ENCODE results near the gene TPPP2.

TPPP2 gene

DNA sequence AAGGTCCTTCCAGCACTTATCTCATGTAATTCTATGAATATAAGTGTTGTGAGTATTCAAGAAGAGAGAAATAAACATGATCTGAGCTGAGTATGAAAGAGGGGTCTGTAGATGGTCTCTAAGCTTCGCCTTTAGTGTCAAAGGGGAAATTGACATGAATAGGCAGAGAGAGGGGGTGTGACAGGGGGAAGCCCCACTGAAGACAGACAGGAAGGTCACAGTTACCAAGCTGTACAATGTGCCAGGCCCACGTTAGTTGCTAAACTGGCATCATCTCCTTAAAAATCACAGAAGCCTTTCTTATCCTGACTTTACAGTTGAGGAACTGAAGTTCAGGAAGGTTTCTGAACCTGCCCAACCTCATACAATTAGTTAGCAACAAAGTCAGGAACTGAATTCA, 47.7 kb downstream of the TPPP2 start:
- DNase-seq (ENCODE audit: low spot score) = no peak

DNA sequence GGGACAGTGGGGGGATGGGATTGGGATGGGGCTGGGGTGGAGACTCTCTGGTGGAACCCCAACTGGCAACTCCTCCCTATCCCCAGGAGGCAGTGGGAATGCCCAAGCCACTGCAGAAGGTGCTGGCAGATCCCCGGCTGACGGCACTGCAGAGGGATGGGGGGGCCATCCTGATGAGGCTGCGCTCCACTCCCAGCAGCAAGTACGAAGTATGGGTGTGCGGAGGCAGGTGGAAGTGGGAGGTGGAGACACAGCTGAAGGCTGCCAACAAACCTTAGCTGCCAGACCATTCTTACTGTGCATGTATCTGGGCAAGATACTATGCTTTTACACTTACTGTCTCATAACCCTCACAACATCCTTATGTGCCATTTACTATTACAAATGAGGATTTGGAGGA, 48.3 kb downstream of the TPPP2 start:
- DNase-seq (ENCODE audit: low spot score) = no peak

DNA sequence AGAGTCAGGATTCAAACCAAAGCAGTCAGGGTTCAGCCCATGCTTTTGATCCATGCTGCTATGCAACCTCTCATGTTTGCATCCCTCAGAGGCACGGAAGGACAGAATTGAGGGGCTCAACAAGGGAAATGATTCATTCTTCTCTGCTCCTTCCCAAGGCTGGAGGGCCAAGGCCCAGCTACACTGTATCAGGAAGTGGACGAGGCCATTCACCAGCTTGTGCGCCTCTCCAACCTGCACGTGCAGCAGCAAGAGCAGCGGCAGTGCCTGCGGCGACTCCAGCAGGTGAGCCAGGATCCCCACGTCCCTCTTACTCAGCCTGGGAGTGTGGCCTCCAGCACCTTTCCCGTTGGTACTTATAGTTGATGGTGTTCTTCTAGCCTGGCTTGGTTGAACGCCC, 48.7 kb downstream of the TPPP2 start:
- no peak for DNase-seq (ENCODE audit: low spot score)

DNA sequence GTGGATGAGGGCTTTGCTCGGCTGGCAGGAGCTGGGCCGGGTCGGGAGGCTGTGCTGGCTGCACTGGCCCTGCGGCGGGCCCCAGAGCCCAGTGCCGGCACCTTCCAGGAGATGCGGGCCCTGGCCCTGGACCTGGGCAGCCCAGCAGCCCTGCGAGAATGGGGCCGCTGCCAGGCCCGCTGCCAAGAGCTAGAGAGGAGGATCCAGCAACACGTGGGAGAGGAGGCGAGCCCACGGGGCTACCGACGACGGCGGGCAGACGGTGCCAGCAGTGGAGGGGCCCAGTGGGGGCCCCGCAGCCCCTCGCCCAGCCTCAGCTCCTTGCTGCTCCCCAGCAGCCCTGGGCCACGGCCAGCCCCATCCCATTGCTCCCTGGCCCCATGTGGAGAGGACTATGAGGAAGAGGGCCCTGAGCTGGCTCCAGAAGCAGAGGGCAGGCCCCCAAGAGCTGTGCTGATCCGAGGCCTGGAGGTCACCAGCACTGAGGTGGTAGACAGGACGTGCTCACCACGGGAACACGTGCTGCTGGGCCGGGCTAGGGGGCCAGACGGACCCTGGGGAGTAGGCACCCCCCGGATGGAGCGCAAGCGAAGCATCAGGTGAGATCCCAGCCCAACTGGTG, 51.6 kb downstream of the TPPP2 start:
- no peak for DNase-seq (ENCODE audit: low spot score)
